AG10803 (cell line): Measurements from ENCODE around the gene BAIAP2.

Experiments used
- DNase-seq: peaks from one replicate; pipeline ENCODE4 v3.0.0; 2010; ENCODE audit warnings: low read depth
- H3K4me3 ChIP-seq: 2 replicates; pipeline ENCODE4 v1.5.1; 2011; ENCODE audit warnings: mild to moderate bottlenecking, low read length, control low read depth
- CTCF ChIP-seq: conservative IDR thresholded peaks from 2 replicates; pipeline ENCODE4 v1.5.1; 2011; ENCODE audit warnings: mild to moderate bottlenecking, low read length, control low read depth, inconsistent platforms

Gene BAIAP2

GRCh38 chr17:81160747-81161453, 125.9 kb downstream of the BAIAP2 start:
- no peak for TF ChIP-seq CTCF
- DNase-seq: no peak
- no peak overlapping the region for H3K4me3 ChIP-seq

GRCh38 chr17:81161536-81161935, 126.6 kb downstream of the BAIAP2 start:
- TF ChIP-seq CTCF: no peak
- no peak for DNase-seq
- H3K4me3 ChIP-seq: no peak overlapping the region

- no peak for DNase-seq
- H3K4me3 ChIP-seq: no peak overlapping the region
- no peak for TF ChIP-seq CTCF
Observed at GRCh38 chr17:81161972-81162371, 127.0 kb downstream of the BAIAP2 start.

GRCh38 chr17:81162491-81162890, 127.5 kb downstream of the BAIAP2 start:
- no peak for DNase-seq
- no peak for TF ChIP-seq CTCF

GRCh38 chr17:81163051-81163695, 128.2 kb downstream of the BAIAP2 start:
- no peak for TF ChIP-seq CTCF
- DNase-seq: no peak
- H3K4me3 ChIP-seq: no peak overlapping the region

More at GRCh38 chr17:81162491-81162890, 127.5 kb downstream of the BAIAP2 start:
- H3K4me3 ChIP-seq: no peak overlapping the region

GRCh38 chr17:81163703-81164370, 128.9 kb downstream of the BAIAP2 start:
- no peak overlapping the region for H3K4me3 ChIP-seq
- no peak for TF ChIP-seq CTCF
- no peak for DNase-seq
